GM18909 (cell line): Measurements from ENCODE around the gene ENTPD7.
"Not testable (repeated sequence)": the region's sequence is repeated elsewhere in the genome, so short reads cannot be mapped to it uniquely, and the experiment has no call there.

Experiments
- ATAC-seq: cut with Tn5 transposase; IDR thresholded peaks from one replicate; pipeline ENCODE4 v1.9.1; 2021; ENCODE audit warnings: mild to moderate bottlenecking; ENCODE audit not compliant: unreplicated experiment, poor library complexity

ENTPD7 gene

DNA sequence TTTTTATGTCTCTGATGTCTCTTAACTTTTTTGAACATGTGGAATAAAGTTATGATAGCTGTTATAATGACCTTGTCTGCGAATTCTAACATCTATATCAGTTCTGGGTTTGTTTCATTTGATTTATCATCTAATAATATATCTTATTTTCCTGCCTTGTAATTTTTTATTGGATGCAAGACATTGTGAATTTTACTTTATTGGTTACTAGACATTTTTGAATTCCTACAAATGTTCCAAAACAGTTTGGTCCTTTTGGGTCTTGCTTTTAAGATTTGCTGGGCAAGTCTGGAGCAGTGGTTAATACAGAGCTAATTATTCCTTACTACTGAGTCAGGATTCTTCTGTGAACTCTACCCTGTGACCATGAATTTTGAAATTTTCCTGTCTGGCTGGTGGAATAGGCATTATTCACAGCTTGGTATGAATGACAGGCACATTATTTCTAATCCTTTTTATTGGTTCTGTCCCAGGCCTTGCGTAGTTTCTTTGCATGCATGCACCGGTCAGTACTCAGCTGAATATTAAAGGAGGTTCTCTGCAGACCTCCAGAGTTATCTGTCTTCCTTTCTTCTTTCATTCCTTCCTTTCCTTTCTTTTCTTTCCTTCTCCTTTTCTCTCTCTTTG lies 81.7 kb downstream of the ENTPD7 start:
- no peak for ATAC-seq

DNA sequence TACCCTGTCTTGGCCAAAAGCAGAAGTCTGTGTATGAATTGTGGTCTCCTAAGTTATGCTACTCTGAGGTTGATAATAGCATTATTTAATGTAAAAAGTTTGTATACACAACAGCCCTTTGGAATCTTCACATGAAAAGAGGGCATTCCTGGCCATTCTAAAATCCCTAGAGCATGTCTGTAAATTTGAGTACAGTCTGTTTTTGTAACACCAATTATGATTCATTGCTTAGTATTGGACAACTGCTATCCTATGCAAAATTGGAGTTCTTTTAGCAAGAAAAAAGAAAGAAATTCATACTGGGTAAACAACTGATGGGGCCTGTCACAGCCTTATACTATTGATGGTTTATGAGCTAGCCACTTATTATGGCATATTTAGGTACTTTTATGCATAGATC lies 82.9 kb downstream of the ENTPD7 start:
- no peak for ATAC-seq

DNA sequence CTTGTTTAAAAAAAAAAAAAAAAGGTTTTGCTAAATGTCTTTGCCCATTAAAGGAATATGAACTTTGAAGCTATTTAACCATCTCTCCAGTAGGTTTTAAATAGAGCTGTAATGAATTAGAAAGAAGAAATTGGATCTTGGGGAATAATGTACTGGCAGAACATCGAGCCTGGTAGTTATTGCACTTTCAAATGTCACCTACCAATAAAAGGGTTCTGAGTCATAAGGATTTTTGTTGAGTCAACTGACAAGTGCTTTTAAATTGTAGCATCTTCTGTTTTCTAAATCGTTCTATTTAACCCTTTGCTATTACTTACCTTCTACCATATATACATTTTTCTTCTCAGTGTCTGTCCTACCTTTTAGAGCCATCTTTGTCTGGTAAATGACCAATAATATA lies 83.4 kb downstream of the ENTPD7 start:
- no peak for ATAC-seq

DNA sequence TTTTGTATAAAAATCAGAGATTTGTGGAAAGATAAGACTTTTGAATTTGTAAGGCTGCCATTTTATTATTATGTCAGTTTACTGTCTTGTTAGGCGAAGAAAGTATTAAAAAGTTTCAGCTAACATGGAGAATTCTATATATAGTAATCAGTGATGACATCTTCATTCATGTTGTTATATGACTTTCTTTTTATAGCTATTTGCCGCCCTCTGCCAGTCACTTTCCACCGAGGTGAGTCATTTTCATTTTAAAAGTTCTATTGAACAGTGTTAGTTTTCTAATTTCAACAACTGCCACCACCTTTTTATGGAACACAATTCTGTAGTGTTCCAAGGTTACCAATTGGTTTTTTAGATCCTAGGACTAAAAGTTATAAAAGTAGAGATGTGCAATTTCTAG lies 84.5 kb downstream of the ENTPD7 start:
- ATAC-seq = no peak

DNA sequence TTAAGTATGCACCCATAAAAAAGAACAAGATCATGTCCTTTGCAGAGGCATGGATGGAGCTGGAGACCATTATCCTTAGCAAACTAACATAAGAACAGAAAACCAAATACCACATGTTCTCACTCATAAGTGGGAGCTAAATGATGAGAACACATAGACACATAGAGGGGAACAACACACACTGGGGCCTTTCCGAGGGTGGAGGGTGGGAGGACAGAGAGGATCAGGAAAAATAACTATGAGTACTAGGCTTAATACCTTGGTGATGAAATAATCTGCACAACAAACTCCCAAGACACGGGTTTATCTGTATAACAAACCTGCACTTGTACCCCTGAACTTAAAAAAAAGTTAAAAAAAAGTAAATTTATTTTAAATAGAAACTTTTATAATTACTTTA lies 86.9 kb downstream of the ENTPD7 start:
- ATAC-seq = not testable (repeated sequence)

DNA sequence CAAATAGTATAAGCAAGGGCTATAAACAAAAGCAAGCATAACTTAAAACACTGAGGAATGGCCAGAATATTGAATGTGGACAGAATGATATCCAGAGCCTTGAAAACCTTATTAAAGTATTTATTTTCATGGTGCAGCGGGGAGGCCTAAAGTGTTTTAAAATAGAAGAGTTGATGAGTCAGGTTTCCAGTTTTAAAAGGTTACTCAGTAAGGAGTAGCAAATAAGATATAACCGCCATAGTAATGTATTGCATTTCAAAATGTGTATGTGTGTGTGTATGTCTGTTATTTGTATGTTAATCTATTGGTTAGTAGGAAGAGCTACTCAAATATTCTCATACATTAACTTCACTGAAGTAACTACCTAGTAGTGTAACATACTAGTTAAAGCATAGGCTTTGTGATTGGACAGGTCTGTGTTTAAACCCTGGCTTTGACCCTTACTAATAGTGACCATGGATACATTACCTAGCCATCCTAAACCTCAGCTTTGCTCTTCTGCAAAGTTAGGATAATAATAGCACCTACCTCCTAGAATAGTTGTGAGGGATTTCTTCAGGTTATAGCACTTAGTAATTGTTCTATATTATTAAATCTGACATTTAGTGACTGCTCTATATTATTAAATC lies 89.6 kb downstream of the ENTPD7 start:
- ATAC-seq = no peak

DNA sequence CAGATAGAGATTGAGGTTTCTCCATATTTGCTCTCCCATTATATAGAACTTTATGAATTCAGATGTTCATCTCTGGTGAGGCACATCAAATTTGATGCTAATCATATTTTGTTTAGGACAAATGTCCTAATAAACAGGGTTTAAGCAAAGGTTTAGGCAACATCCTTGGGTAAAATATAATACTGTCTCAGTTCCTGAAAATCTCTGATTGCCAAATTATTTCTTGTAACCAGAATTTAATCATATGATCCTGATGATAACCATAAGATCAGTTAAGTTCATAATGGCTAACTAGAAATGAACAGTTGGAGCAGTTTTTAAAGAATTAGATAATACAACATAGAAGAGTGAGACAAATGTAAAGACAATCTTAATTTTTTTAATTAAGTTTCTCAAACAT lies 91.3 kb downstream of the ENTPD7 start:
- no peak for ATAC-seq

DNA sequence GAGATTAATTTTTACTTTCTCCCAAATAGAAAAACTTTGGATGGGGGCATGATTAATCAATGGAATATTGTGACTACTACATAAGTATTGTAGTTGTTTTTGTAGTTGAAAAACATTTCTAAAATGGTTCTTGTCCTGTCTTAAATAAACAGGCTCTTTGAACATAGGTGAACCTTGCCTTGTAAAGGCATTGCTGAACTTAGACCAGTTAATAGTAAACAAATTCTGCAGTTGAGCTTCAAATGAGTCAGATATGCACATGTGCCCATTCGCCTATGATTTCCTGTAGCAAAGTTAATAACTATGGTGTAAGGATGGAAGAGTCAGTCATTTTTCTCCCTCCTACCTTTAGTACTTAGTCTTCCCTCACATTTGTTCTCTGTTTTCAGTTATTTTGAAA lies 95.4 kb downstream of the ENTPD7 start:
- ATAC-seq = no peak
